Adipocyte (in vitro differentiated cells): ENCODE results near the gene SYMPK.

Experiments used
- DNase-seq: peaks from one replicate; pipeline ENCODE4 v3.0.0-alpha.2; 2015; ENCODE audit warnings: low read depth
- H3K27me3 ChIP-seq: replicated peaks from 2 replicates; pipeline ENCODE4 v1.7.0; 2013; ENCODE audit warnings: mild to moderate bottlenecking, low read length, moderate library complexity; ENCODE audit not compliant: control insufficient read depth, insufficient read depth
- H3K36me3 ChIP-seq: 2 replicates; pipeline ENCODE4 v1.7.0; 2013; ENCODE audit warnings: low read length, mild to moderate bottlenecking, moderate library complexity; ENCODE audit not compliant: control insufficient read depth, insufficient read depth, severe bottlenecking
- H3K4me1 ChIP-seq: 2 replicates; pipeline ENCODE4 v1.7.0; 2013; ENCODE audit warnings: mild to moderate bottlenecking, low read length, moderate library complexity; ENCODE audit not compliant: control insufficient read depth, insufficient read depth
- H3K4me3 ChIP-seq: 2 replicates; pipeline ENCODE4 v1.7.0; 2013; ENCODE audit warnings: mild to moderate bottlenecking, low read length, moderate library complexity
- H3K9ac ChIP-seq: 2 replicates; pipeline ENCODE4 v1.7.0; 2013; ENCODE audit warnings: mild to moderate bottlenecking, low read length, moderate library complexity
- H3K9me3 ChIP-seq: 2 replicates; pipeline ENCODE4 v1.7.0; 2013; ENCODE audit warnings: mild to moderate bottlenecking, low read length, moderate library complexity; ENCODE audit not compliant: control insufficient read depth

SYMPK gene

DNA sequence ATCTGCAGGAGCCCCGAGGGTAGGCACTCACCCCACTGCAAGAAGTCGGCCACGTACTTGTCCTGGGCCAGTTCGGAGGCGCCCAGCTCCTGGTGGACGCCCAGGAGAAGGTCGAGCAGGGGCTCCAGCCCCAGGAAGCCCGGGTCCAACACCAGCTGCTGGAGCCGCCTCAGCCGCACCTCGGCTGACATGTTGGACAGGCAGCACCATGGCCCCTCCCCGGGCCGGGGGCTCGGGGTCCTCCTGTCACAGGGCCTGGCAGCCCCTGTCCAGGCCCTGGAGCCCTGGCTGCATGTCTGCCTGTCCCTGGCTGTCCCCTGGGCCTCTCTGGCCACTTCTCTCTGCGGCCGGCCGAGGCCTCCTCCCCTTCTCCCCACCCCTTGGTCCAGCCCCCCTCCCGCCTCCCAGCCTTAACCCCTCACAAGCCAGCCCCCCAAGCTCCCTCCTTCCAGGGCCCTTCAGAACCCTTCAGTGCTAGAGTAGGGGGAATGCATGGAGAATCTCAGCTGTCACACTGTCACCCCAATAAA lies 80.7 kb downstream of the SYMPK start, which contains the start of gene DMPK:
TSS of gene DMPK (minus strand) at position 329 of the 530 bp plus-strand sequence. CDS start at position 191, 138 bp downstream.
- H3K27me3 ChIP-seq: no peaks in the 10 kb centered on the region
- H3K9me3 ChIP-seq: no peaks in the 10 kb centered on the region
- peaks cover 36% of the 10 kb centered on the region for H3K4me1 ChIP-seq
- H3K4me3 ChIP-seq: peak within 1 kb of the TSS; percentile 88
- H3K9ac ChIP-seq: peak within 1 kb of the TSS; percentile 96
- peaks cover 43% of the 10 kb centered on the region for H3K36me3 ChIP-seq
- peak; percentile 68 for DNase-seq

DNA sequence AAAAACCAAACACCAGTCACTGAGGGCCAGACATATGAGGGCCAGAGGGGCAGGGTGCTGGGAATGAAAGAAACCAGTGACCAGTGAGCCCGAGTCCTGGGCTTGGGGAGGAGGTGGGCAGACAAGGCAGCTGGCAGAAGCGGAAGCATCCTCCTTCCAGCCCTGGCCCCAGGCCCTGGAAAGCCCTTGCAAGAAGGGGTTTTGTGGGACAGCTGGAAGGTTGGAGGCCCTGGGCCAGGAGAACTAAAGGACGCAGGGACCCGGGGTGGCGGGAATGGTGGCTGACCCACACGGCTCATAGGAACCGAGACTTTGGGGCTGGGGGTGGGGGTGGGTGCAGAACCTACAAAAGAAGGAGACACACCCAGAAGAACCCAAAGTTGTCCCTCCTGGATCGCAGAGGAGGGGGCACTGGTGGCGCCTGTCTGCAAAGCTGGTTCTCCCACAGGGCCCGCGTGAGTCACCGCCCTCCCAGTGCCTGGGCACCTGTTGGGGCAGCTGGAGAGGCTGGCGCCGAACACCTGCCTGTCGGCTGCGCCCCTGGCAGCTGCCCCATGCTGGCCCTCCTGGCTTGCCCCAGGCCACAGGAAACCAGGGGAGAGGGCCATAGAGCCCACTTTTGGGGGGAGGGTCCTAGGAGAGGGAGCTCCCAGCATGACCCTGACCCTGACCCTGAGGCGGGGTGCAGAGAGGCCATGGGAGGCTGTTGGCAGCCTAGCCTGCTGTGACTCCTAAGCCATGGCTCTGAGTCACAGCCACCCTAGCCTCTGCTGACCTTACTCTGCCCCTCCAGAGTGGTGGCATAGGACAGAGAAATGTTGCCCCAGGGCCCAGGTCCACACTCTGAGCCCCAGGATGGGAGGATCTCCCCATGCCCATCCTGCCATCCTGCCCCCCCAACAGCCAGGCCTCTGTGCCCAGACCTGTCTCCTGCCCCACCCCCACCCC lies 81.5 kb downstream of the SYMPK start:
- Histone ChIP-seq H3K9ac (peak overlapping the region; percentile 96), H3K27me3 (no peaks in the 10 kb centered on the region), H3K4me1 (peaks cover 36% of the 10 kb centered on the region), H3K36me3 (peaks cover 43% of the 10 kb centered on the region), H3K4me3 (peak overlapping the region; percentile 88), H3K9me3 (no peaks in the 10 kb centered on the region)
- DNase-seq: peak; percentile 42

DNA sequence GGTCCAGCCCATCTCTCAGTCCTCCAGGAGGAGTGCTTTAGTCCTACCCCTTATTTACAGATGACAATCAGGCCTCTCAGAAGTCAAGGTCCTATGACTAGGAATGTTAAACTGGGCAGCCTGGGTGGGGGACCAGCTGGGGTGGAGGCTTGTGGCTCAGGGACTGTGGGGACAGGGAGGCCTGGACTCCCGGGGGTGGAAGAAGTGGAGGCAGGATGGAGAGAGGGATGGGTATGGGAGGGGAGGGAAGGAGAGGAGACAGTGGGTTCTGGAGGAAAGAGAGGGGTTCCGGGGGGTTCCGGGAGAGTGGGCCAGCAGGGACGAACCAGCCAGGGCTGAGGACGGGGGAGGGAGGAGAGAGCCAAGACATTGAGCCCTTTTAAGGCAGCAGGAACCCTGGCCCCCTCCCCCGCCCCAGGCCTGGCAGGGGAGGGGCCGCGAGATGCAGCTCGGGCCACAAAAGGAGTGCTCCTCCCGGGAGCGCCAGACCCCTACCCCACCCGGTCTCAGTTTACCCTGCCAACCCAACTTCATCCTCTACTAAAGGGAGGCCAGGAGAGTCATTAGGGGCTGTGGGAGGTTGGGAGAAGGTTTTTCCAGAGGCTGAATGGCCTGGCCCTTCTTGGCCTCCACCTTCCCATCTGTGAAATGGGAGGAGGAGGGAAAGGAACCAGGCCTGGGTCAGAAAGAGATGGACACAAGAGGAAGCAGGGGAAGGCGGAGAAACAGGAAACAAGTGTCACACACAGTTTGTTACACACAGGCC lies 82.3 kb downstream of the SYMPK start:
- Histone ChIP-seq H3K9ac (peak overlapping the region; percentile 96), H3K9me3 (no peaks in the 10 kb centered on the region), H3K27me3 (no peaks in the 10 kb centered on the region), H3K36me3 (peaks cover 37% of the 10 kb centered on the region), H3K4me3 (peak overlapping the region; percentile 88), H3K4me1 (peaks cover 36% of the 10 kb centered on the region)
- DNase-seq: no peak

DNA sequence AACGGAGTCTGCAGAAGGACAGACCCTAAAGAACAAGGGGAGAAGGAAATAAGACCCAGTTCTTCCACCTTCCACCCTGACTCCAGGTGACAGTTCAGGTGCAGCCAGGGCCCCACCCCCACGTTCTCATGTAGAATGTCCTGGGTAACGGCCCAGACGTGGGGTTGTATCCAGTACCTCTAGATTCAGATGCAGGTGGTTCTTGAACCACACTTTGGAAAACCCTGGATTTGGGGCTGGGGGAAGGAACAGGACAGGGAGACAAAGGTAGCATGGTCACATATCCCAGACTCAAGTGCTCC lies 82.8 kb downstream of the SYMPK start:
- Histone ChIP-seq H3K4me1 (peaks cover 36% of the 10 kb centered on the region), H3K36me3 (peaks cover 37% of the 10 kb centered on the region), H3K9ac (peak overlapping the region; percentile 96), H3K27me3 (no peaks in the 10 kb centered on the region), H3K9me3 (no peaks in the 10 kb centered on the region), H3K4me3 (peak overlapping the region; percentile 88)
- DNase-seq: no peak

DNA sequence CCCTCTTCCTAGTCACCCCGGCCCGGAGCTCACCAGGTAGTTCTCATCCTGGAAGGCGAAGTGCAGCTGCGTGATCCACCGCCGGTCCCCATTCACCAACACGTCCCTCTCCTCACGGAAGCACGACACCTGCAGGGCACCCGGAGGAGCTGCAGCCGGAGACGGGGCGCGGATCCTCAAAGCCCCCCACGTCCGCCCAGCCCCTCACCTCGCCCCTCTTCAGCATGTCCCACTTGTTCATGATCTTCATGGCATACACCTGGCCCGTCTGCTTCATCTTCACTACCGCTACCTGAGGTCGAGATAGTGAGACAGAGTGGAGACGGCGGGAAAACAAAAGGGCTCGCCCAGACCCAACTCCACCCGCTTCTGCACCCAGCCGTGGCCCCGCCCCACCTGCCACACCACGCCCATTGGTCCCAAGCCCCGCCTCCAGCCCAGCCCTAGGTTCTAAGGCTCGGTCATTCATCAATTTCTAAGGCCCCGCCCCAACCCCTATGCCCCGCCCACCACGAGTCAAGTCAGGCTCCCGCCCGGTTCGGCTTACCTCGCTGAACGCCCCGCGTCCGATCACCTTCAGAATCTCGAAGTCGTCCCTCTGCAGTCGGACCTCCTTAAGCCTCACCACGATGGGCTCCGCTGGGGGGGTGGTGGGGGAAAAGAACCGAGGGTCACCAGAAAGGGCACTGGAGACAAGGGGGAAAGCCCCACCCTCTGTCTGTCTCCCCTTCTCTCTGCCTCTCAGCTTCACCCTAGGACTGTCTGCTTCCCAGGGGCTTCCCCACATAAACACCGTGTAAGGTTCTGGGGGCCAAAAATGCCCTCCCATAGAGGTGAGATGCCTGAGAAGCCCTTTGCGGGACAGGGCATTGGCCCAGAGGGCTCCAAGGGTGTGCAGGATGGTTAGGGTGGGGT lies 83.5 kb downstream of the SYMPK start:
- peak overlapping the region; percentile 88 for H3K4me3 ChIP-seq
- H3K4me1 ChIP-seq: peaks cover 33% of the 10 kb centered on the region
- H3K36me3 ChIP-seq: peaks cover 43% of the 10 kb centered on the region
- peak overlapping the region; percentile 96 for H3K9ac ChIP-seq
- no peaks in the 10 kb centered on the region for H3K9me3 ChIP-seq
- no peaks in the 10 kb centered on the region for H3K27me3 ChIP-seq
- peak; percentile 57 for DNase-seq

DNA sequence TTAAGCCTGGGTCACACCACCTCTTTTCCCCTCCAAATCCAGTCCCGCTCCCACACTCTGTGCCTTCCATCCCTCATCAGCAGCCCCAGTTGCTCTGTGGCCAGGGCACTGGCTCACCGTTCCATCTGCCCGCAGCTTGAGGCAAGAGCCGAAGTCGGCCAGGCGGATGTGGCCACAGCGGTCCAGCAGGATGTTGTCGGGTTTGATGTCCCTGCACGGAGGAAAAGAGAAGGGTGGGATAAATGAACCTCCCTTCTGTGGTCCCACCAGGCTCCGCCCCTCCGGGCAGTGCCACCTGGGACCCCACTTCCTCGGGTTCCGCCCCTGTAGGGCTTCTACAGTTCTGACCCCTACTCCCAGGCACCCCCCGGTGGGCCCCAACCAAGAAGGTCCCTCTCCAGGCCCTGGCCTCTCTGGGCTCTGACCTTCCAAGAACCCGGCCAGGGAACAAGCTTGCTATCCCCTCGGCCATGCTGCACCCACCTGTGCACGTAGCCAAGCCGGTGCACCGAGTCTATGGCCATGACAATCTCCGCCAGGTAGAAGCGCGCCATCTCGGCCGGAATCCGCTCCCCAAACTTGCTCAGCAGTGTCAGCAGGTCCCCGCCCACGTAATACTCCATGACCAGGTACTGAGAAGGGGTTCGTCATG lies 84.8 kb downstream of the SYMPK start:
- no peaks in the 10 kb centered on the region for H3K9me3 ChIP-seq
- no peak overlapping the region for H3K4me3 ChIP-seq
- no peak for DNase-seq
- peaks cover 51% of the 10 kb centered on the region for H3K36me3 ChIP-seq
- H3K4me1 ChIP-seq: peaks cover 20% of the 10 kb centered on the region
- no peaks in the 10 kb centered on the region for H3K27me3 ChIP-seq
- no peak overlapping the region for H3K9ac ChIP-seq

DNA sequence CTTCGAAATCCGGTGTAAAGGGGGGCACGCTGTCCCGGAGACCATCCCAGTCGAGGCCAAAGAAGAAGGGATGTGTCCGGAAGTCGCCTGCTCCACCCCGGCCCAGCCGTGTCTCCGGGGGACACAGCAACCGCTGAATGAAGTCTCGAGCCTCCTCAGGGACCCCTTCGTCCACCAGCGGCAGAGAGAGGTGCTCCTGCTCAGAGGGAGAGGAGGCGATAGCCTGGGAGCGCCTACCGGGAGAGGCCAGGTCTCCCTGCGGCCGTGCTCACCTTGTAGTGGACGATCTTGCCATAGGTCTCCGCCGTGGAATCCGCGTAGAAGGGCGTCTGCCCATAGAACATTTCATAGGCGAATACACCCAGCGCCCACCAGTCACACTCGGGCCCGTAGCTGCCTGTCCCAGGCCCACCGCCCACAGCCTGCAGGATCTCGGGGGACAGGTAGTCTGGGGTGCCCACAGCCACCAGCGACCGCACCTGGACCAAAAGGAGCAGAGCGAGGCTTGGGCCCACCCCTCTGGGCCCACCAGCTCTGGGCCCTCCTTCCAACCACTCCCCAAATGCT lies 85.5 kb downstream of the SYMPK start:
- no peak for DNase-seq
- no peaks in the 10 kb centered on the region for H3K27me3 ChIP-seq
- no peak overlapping the region for H3K4me3 ChIP-seq
- H3K9me3 ChIP-seq: no peaks in the 10 kb centered on the region
- H3K4me1 ChIP-seq: peaks cover 16% of the 10 kb centered on the region
- peaks cover 53% of the 10 kb centered on the region for H3K36me3 ChIP-seq
- H3K9ac ChIP-seq: no peak overlapping the region

DNA sequence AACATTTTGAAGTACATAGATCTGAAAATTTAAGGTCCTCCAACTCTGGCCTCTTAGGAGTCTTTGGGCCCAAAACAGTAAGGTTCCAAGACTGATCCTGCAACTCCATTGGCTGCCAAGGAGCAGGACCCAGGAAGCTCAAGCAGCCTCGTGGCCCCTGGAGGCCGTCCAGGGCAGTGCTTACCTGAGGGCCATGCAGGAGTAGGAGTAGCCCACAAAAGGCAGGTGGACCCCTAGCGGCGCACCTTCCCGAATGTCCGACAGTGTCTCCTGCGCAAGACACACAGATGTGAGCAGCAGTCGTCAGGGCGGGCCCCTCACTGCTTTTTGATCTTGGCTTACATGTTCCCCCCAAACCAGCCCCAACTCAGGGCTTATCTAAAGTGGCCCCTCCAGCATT lies 88.2 kb downstream of the SYMPK start:
- no peak for DNase-seq
- no peaks in the 10 kb centered on the region for H3K9me3 ChIP-seq
- H3K4me3 ChIP-seq: no peak overlapping the region
- H3K4me1 ChIP-seq: peaks cover 8% of the 10 kb centered on the region
- peaks cover 60% of the 10 kb centered on the region for H3K36me3 ChIP-seq
- H3K27me3 ChIP-seq: no peaks in the 10 kb centered on the region
- H3K9ac ChIP-seq: no peak overlapping the region

DNA sequence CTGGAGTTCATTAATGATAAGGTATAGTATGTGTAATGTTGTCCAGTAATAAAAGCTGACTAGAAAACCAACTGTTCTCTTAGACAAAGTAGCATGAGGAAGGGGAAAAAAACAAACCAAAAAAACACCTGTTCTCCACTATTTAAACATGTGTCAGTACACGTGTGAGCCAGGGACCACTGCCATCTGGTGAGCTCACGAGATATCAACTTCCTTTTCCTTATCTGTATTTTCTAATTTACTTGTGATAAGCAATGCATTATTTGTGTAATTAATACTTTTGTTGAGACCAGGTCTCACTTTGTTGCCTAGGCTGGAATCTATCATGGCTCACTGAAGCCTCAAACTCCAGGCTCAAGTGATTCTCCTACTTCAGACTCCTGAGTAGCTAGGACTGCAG lies 89.6 kb downstream of the SYMPK start:
- no peaks in the 10 kb centered on the region for H3K9me3 ChIP-seq

DNA sequence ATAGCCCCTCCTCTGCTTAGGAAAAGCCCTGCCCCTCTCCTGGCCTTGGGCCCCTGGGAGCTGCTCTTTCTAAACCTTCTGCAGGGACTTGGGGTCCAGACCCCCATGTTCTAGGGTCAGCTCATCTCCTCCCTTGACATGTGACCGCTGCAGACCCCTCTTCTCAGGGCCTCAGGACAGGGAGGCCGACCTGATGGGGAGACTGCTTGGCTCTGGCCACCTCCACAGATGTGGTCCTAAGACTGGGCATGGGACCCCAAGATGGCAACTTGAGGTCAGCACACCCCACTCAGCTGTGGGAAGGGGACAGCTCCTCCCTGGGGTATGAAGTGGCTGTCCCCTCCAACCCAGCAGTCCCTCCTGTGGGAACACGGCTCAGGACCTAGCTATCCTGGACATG lies 90.0 kb downstream of the SYMPK start:
- Histone ChIP-seq H3K9ac (peak overlapping the region; percentile 2), H3K9me3 (no peaks in the 10 kb centered on the region), H3K36me3 (peaks cover 45% of the 10 kb centered on the region), H3K4me1 (peaks cover 9% of the 10 kb centered on the region), H3K27me3 (no peaks in the 10 kb centered on the region), H3K4me3 (no peak overlapping the region)
- DNase-seq: no peak

More for the DNA sequence above, 89.6 kb downstream of the SYMPK start:
- DNase-seq: no peak
- Histone ChIP-seq H3K36me3 (peaks cover 50% of the 10 kb centered on the region), H3K27me3 (no peaks in the 10 kb centered on the region), H3K4me1 (peaks cover 9% of the 10 kb centered on the region), H3K9ac (peak overlapping the region; percentile 2), H3K4me3 (no peak overlapping the region)
